Regular cardiac myocyte (primary cell): ENCODE results near the gene NFIB. TPM values are rescaled to one million over a fixed set of nuclear protein-coding genes. Genes with fewer than 3 reads are reported as not detected.

Experiments used
- total RNA-seq: library from RNA; depleted of rRNA; stranded (reverse); fragments of >200 nt; gene quantifications from 2 replicates; pipeline ENCODE4 v1.2.3, GENCODE V29; 2014

NFIB gene
- total RNA-seq, result 28.9 and 60.0 TPM in 2 replicates

DNA sequence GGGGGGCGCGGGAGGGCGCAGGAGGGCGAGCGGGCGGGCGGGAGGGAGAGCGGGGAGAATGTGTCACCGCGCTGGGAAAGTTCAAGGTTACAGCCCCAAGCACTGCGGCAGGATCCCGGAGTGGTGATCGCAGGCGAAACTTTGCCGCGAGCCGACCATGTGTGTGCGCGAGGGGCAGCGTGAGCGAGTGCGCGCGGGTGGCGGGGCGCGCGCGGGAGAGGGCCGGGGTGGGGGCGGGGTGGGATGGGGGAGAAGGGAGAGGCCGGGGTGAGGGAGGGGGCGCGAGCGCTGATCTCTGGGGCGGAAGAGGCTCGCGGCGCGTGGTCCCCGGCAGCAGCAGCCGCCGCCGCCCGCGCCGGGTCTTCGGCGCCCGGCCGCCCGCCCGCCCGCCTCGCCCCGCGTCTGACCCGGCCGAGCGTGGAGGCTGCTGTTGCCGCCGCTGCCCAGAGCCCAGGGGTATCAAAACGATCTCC lies at the start of gene NFIB:
Gene NFIB, minus strand, starts transcription at position 191 of the 473 bp plus-strand sequence. CDS start 630 bp downstream, outside the sequence.

